CD4-positive, alpha-beta memory T cell (primary cell): ENCODE data around the gene TMPRSS7. TPM values are rescaled to one million over a fixed set of nuclear protein-coding genes. Genes with fewer than 3 reads are reported as not detected.

Experiments used
- CTCF ChIA-PET: fragments of 350-600 bp; sonication (Branson Sonifier 250); formaldehyde crosslinking; loops from one replicate; lab custom pipeline; 2021; ENCODE audit warnings: inconsistent platforms; ENCODE audit not compliant: partially characterized antibody; lab: Charles Lee
- POLR2A ChIA-PET: fragments of 350-600 bp; sonication (Branson Sonifier 250); formaldehyde crosslinking; loops from one replicate; lab custom pipeline; 2021; ENCODE audit not compliant: partially characterized antibody; lab: Charles Lee
- DNase-seq, 5 donors: peaks; one replicate each; pipeline versions ENCODE4 v3.0.0 to v3.0.0-alpha.2; 2020 to 2022; ENCODE audit warnings: mixed read lengths in 1 of 5
- H3K27ac ChIP-seq: one replicate; pipeline ENCODE4 v1.7.0; 2013; ENCODE audit warnings: low read depth, low read length
- H3K27me3 ChIP-seq: 2 replicates; pipeline ENCODE4 v1.7.0; 2013; ENCODE audit warnings: mild to moderate bottlenecking, low read length, moderate library complexity; ENCODE audit not compliant: insufficient read depth
- H3K36me3 ChIP-seq: 2 replicates; pipeline ENCODE4 v1.7.0; 2013; ENCODE audit warnings: mild to moderate bottlenecking, low read length, moderate library complexity; ENCODE audit not compliant: insufficient read depth
- H3K4me1 ChIP-seq: 2 replicates; pipeline ENCODE4 v1.7.0; 2013; ENCODE audit warnings: mild to moderate bottlenecking, low read length, moderate library complexity; ENCODE audit not compliant: insufficient read depth
- H3K4me3 ChIP-seq, 2 donors: one replicate each; pipeline ENCODE4 v1.7.0; 2013; ENCODE audit warnings: low read length in 2 of 2, mild to moderate bottlenecking in 1 of 2
- H3K9me3 ChIP-seq, 2 donors: one replicate each; pipeline ENCODE4 v1.7.0; 2013; ENCODE audit warnings: low read length in 2 of 2, control low read depth in 1 of 2; ENCODE audit not compliant: control insufficient read depth in 1 of 2
- H3K27ac Mint-ChIP-seq, 7 donors: one replicate each; pipeline ENCODE4 v1.8.0; 2020 to 2021; ENCODE audit warnings: mixed read lengths in 7 of 7, mild to moderate bottlenecking in 6 of 7, inconsistent platforms in 3 of 7, moderate library complexity in 3 of 7
- H3K27me3 Mint-ChIP-seq, 2 donors: one replicate each; pipeline ENCODE4 v1.8.0; 2020 to 2021; ENCODE audit warnings: mixed read lengths in 2 of 2
- H3K36me3 Mint-ChIP-seq, 2 donors: one replicate each; pipeline ENCODE4 v1.8.0; 2020 to 2021; ENCODE audit warnings: mixed read lengths in 2 of 2, inconsistent platforms in 1 of 2, mild to moderate bottlenecking in 1 of 2
- H3K4me1 Mint-ChIP-seq, 4 donors: one replicate each; pipeline ENCODE4 v1.8.0; 2020 to 2021; ENCODE audit warnings: mixed read lengths in 4 of 4, mild to moderate bottlenecking in 1 of 4
- H3K4me3 Mint-ChIP-seq, 8 donors: one replicate each; pipeline ENCODE4 v1.8.0; 2020 to 2021; ENCODE audit warnings: mixed read lengths in 8 of 8, mild to moderate bottlenecking in 7 of 8, moderate library complexity in 6 of 8, inconsistent platforms in 3 of 8
- H3K9me3 Mint-ChIP-seq, 8 donors: one replicate each; pipeline ENCODE4 v1.8.0; 2020 to 2021; ENCODE audit warnings: mixed read lengths in 8 of 8, mild to moderate bottlenecking in 5 of 8, inconsistent platforms in 3 of 8, moderate library complexity in 1 of 8
- intact Hi-C: fragments of 100-400 bp; cut with micrococcal nuclease; formaldehyde crosslinking; loops from one replicate; pipeline ENCODE4 v1.15.1; 2023
- polyA plus RNA-seq, 2 donors: library from polyadenylated mRNA; unstranded; fragments of 300-500 nt; fragmentation: Illumina TruSeq; gene quantifications; one replicate each; pipeline ENCODE4 v1.2.3, GENCODE V29; 2021
- total RNA-seq, 2 experiments: library from RNA; stranded (reverse); gene quantifications; one replicate each; pipeline ENCODE4 v1.2.3, GENCODE V29; 2021

Gene TMPRSS7
- total and polyA plus RNA-seq, 4 experiments from 2014 or later = 0.15 to 0.26 (median 0.26) TPM; not detected in 1

DNA sequence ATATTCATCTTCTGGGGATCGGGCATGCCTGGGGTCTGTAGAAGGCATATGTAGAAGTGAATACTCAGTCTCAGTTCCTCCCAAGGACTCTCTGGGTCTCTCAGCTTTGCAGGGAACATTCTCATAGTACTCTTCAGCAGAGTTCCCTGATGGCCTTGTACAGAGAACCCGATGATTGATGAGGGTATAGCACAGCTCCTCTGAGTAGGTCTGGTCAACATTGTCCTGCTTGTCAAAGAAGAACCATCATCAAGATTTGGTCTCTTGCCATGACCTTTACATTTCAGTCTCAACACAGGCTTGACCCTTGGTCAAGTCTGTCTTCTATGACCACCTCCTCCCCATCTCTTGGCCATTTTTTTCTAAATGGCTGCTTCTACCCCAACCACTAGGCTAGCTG is 89.0 kb downstream of the TMPRSS7 start:
- Mint-ChIP-seq H3K9me3 (no peaks in the 10 kb centered on the region), H3K27ac (peak overlapping the region in 3 of 7 donors; percentile 11 to 25 (median 24)), H3K4me3 (no peak overlapping the region), H3K4me1 (peaks cover 58 to 77% (median 67%) of the 10 kb centered on the region in 4 donors), H3K36me3 (peaks cover 44 to 46% of the 10 kb centered on the region in 2 donors), H3K27me3 (no peaks in the 10 kb centered on the region)
- intact Hi-C loops = no loop called here
- Histone ChIP-seq H3K4me1 (peaks cover 67% of the 10 kb centered on the region), H3K27ac (no peak overlapping the region), H3K27me3 (no peaks in the 10 kb centered on the region), H3K4me3 (no peak overlapping the region), H3K36me3 (peaks cover 26% of the 10 kb centered on the region), H3K9me3 (no peaks in the 10 kb centered on the region)
- DNase-seq = no peak
- ChIA-PET CTCF (interaction anchor here (1.2 to 2.8 kb wide), 4 partner anchors 9 to 313 kb away, joined by 3 to 15 read pairs (median 7); partner anchors contain the start of gene GCSAM), POLR2A (interaction anchor here (3.3 kb wide), 1 partner anchor 10 kb away, joined by 18 read pairs; the partner anchor contains the start of gene GCSAM)

GRCh38 chr3:112124907-112125607 is 90.5 kb downstream of the TMPRSS7 start:
- H3K4me3 Mint-ChIP-seq = peak overlapping the region in 2 of 8 donors; percentile 20 to 40
- ChIA-PET CTCF (interaction anchor here (1.2 to 2.8 kb wide), 6 partner anchors 8 to 14 kb away, joined by 3 to 15 read pairs (median 7); partner anchors contain the start of gene GCSAM), POLR2A (interaction anchor here (0.6 to 3.3 kb wide), 2 partner anchors 8 to 441 kb away, joined by 3 to 18 read pairs; partner anchors contain the start of gene GCSAM)
- peak overlapping the region; percentile 27 to 95 (median 74) for H3K27ac Mint-ChIP-seq
- no peaks in the 10 kb centered on the region for H3K9me3 Mint-ChIP-seq
- no peak overlapping the region for H3K27ac ChIP-seq
- H3K36me3 ChIP-seq = peaks cover 26% of the 10 kb centered on the region
- peaks cover 44 to 50% of the 10 kb centered on the region in 2 donors for H3K36me3 Mint-ChIP-seq
- peaks cover 72% of the 10 kb centered on the region for H3K4me1 ChIP-seq
- H3K4me1 Mint-ChIP-seq = peaks cover 62 to 79% (median 71%) of the 10 kb centered on the region in 4 donors
- no peaks in the 10 kb centered on the region for H3K9me3 ChIP-seq
- H3K27me3 Mint-ChIP-seq = no peaks in the 10 kb centered on the region
- H3K4me3 ChIP-seq = no peak overlapping the region
- DNase-seq = no peak
- no peaks in the 10 kb centered on the region for H3K27me3 ChIP-seq
- intact Hi-C loops = no loop called here

- no peaks in the 10 kb centered on the region for H3K27me3 Mint-ChIP-seq
- ChIA-PET CTCF (interaction anchor here (0.6 to 3.7 kb wide), 3 partner anchors 11 to 20 kb away, joined by 3 to 23 read pairs (median 5); no protein-coding TSS in a partner anchor), POLR2A (no interaction called here)
- intact Hi-C loops = loop anchor here (2.0 kb wide), 1 partner anchor 52 kb away; no protein-coding TSS in a partner anchor
- no peak for DNase-seq
- H3K9me3 Mint-ChIP-seq = no peaks in the 10 kb centered on the region
- Histone ChIP-seq H3K36me3 (peaks cover 26% of the 10 kb centered on the region), H3K9me3 (no peaks in the 10 kb centered on the region), H3K4me3 (no peak overlapping the region), H3K27ac (peak overlapping the region; percentile 67), H3K27me3 (no peaks in the 10 kb centered on the region), H3K4me1 (peaks cover 72% of the 10 kb centered on the region)
- H3K36me3 Mint-ChIP-seq = peaks cover 50 to 52% of the 10 kb centered on the region in 2 donors
- peak overlapping the region; percentile 58 to 76 (median 71) for H3K4me3 Mint-ChIP-seq
- H3K27ac Mint-ChIP-seq = peak overlapping the region; percentile 78 to 97 (median 90)
- H3K4me1 Mint-ChIP-seq = peaks cover 63 to 81% (median 73%) of the 10 kb centered on the region in 4 donors
Measured at GRCh38 chr3:112126511-112126911, 92.0 kb downstream of the TMPRSS7 start.

DNA sequence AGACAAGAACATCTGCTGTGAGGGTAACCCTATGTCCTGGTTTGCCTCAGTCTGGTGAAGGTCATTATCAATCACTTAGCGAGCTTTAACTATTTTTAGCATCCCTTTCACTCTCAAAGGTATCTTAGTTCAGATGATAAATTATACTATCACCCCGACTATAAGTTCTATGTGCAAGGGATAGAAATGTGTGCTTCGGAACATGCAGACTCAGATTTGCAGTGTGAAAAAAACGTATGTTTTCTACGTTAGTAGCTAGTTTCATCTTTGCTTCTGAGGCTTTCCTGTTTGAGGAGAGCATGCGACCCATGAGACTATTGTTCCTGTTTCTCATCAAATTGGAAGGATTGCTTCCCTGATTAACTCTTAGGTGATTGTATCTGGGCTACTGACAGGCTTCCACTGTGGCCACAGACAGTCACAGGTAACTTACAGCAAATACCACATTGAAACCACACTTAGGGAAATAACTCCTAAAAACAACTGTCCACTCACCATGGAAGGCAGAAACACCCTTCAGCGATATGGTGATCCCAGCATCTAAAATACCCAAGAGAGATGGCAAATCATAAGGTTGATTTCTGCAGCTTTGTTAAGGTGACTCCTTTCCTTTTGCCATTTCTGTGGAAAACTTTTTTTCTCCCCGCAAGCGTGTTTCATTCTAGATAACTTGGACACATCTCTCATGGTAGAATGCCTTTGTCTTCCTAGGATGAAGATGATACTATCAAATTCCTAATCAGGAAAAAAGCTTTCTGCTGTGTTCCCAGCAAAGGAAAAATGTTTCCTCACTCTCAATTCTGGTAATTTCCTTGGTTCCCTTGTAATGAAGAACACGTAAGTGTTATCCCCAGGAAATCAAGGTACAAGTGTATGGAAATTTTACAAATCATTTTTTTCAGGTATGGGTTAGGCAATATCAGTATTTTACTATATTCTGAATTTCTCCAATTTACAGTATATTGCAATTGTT is 93.3 kb downstream of the TMPRSS7 start:
- Mint-ChIP-seq H3K4me1 (peaks cover 61 to 84% (median 73%) of the 10 kb centered on the region in 4 donors), H3K27me3 (no peaks in the 10 kb centered on the region), H3K36me3 (peaks cover 42% of the 10 kb centered on the region in 2 donors), H3K27ac (peak overlapping the region; percentile 78 to 97 (median 95)), H3K9me3 (no peaks in the 10 kb centered on the region), H3K4me3 (peak overlapping the region; percentile 51 to 76 (median 70))
- H3K27me3 ChIP-seq = no peaks in the 10 kb centered on the region
- no peak overlapping the region for H3K4me3 ChIP-seq
- POLR2A ChIA-PET = interaction anchor here (0.7 to 2.8 kb wide), 8 partner anchors 10 to 434 kb away, joined by 3 to 10 read pairs (median 4); partner anchors contain the start of genes ATG3, BTLA and SLC35A5
- H3K4me1 ChIP-seq = peaks cover 80% of the 10 kb centered on the region
- no peak for DNase-seq
- intact Hi-C loops = loop anchor here (2.0 kb wide), 1 partner anchor 53 kb away; no protein-coding TSS in a partner anchor
- H3K36me3 ChIP-seq = peaks cover 25% of the 10 kb centered on the region
- CTCF ChIA-PET = interaction anchor here (1.3 to 4.3 kb wide), 5 partner anchors 8 to 55 kb away, joined by 3 to 26 read pairs (median 4); no protein-coding TSS in a partner anchor
- no peaks in the 10 kb centered on the region for H3K9me3 ChIP-seq
- peak overlapping the region; percentile 67 for H3K27ac ChIP-seq

DNA sequence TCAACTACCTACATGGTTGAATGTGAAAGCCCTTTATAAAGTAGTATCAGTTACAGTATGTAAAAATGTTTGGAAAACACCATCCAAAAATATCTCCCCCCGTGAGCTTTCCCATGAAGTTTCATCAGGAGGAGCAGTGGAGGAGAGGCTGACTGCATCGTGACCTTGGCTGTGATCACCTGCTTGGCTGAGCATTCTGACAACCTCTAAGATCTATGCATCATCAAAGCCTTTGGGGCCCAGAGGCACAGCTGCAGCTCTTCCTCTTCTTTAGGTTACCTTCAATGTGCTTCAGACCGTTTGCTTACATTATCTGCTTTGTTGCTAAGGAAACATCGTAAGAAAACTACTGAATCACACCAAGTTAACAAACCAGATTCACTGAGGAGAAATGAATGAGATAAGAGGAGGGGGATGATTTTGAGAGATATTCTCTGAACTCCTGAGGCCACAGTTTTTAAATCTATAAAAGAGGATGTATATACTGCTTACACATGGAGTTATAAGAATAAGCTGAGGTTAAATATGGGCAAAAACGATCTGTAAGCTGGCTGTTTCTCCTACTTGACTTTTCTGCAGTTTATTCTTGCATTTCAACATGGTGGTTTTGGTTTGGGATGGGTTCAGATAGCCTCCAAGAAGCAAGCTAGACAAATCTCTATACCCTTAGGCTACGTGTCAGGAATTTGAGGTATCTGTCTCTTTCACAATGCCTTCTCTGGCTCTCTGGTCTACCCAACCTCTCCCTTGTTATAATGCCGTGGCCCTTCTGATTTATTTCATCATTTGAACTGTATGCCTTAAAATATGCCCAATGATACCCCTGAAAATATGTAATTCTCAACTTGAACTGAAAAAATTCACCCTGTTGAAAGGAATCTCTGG is 94.5 kb downstream of the TMPRSS7 start:
- DNase-seq = peak; percentile 78 to 86 (median 82)
- Mint-ChIP-seq H3K4me3 (peak overlapping the region in 7 of 8 donors; percentile 38 to 74 (median 59)), H3K27me3 (no peaks in the 10 kb centered on the region), H3K9me3 (no peaks in the 10 kb centered on the region), H3K36me3 (peaks cover 29 to 35% of the 10 kb centered on the region in 2 donors), H3K27ac (peak overlapping the region; percentile 78 to 97 (median 95)), H3K4me1 (peaks cover 70 to 93% (median 82%) of the 10 kb centered on the region in 4 donors)
- no peaks in the 10 kb centered on the region for H3K27me3 ChIP-seq
- H3K27ac ChIP-seq = peak overlapping the region; percentile 67
- H3K9me3 ChIP-seq = no peaks in the 10 kb centered on the region
- H3K4me3 ChIP-seq = no peak overlapping the region
- peaks cover 93% of the 10 kb centered on the region for H3K4me1 ChIP-seq
- POLR2A ChIA-PET = interaction anchor here (0.8 to 2.8 kb wide), 7 partner anchors 9 to 433 kb away, joined by 3 to 10 read pairs (median 4); partner anchors contain the start of genes ATG3 and SLC35A5
- CTCF ChIA-PET = interaction anchor here (1.3 to 4.3 kb wide), 4 partner anchors 9 to 22 kb away, joined by 3 to 26 read pairs (median 14); no protein-coding TSS in a partner anchor
- intact Hi-C loops = loop anchor here (1.0 kb wide), 2 partner anchors 18 to 890 kb away; a partner anchor contains a TSS
- H3K36me3 ChIP-seq = peaks cover 13% of the 10 kb centered on the region
